Central memory CD4-positive, alpha-beta T cell (primary cell): Measurements from ENCODE around the gene HSD3B2.
"Not testable (repeated sequence)": the region's sequence is repeated elsewhere in the genome, so short reads cannot be mapped to it uniquely, and the experiment has no call there.

ENCODE experiments used
- DNase-seq: peaks from one replicate; pipeline ENCODE4 v3.0.0; 2022
- total RNA-seq, 3 experiments: gene quantifications; one replicate each; lab custom pipeline; 2026; lab: John Stamatoyannopoulos, UW

The HSD3B2 gene
- 0 reads per million in 3 experiments for total RNA-seq

GRCh38 chr1:119414950-119415349 lies at the start of gene HSD3B2:
HSD3B2 (plus strand) TSS chr1:119415150; CDS start chr1:119415420, 270 bp downstream.
- DNase-seq, result no peak

- DNase-seq, result no peak
Observed at GRCh38 chr1:119366424-119366823, 48.5 kb upstream of the HSD3B2 start.

- DNase-seq, result no peak
Observed at GRCh38 chr1:119367432-119368124, 47.4 kb upstream of the HSD3B2 start.

GRCh38 chr1:119368554-119368953 lies 46.4 kb upstream of the HSD3B2 start, which contains the start of gene HAO2:
HAO2 (plus strand) TSS chr1:119368785; CDS start chr1:119381086, 12,301 bp downstream.
- no peak for DNase-seq

- DNase-seq, result no peak
Observed at GRCh38 chr1:119370748-119371147, 44.2 kb upstream of the HSD3B2 start.

- no peak for DNase-seq
Observed at GRCh38 chr1:119371815-119372214, 43.1 kb upstream of the HSD3B2 start.

GRCh38 chr1:119372503-119373086 lies 42.4 kb upstream of the HSD3B2 start:
- no peak for DNase-seq

GRCh38 chr1:119373465-119373864 lies 41.5 kb upstream of the HSD3B2 start:
- DNase-seq, result no peak

- no peak for DNase-seq
Observed at GRCh38 chr1:119374208-119374874, 40.6 kb upstream of the HSD3B2 start.

- no peak for DNase-seq
Observed at GRCh38 chr1:119375366-119375765, 39.6 kb upstream of the HSD3B2 start.

- DNase-seq, result no peak
Observed at GRCh38 chr1:119376594-119376993, 38.4 kb upstream of the HSD3B2 start.

GRCh38 chr1:119377594-119377993 lies 37.4 kb upstream of the HSD3B2 start:
- not testable (repeated sequence) for DNase-seq

- no peak for DNase-seq
Observed at GRCh38 chr1:119379117-119379516, 35.8 kb upstream of the HSD3B2 start.

- no peak for DNase-seq
Observed at GRCh38 chr1:119380304-119380703, 34.6 kb upstream of the HSD3B2 start.

GRCh38 chr1:119380983-119381662 lies 33.8 kb upstream of the HSD3B2 start:
- DNase-seq, result no peak

GRCh38 chr1:119384591-119384990 lies 30.4 kb upstream of the HSD3B2 start:
- DNase-seq, result no peak

- DNase-seq, result no peak
Observed at GRCh38 chr1:119385650-119386049, 29.3 kb upstream of the HSD3B2 start.

- DNase-seq, result no peak
Observed at GRCh38 chr1:119387858-119388257, 27.1 kb upstream of the HSD3B2 start.

GRCh38 chr1:119388450-119388849 lies 26.5 kb upstream of the HSD3B2 start:
- DNase-seq, result no peak

- no peak for DNase-seq
Observed at GRCh38 chr1:119390526-119390925, 24.4 kb upstream of the HSD3B2 start.

GRCh38 chr1:119391749-119392148 lies 23.2 kb upstream of the HSD3B2 start:
- DNase-seq, result no peak

- DNase-seq, result no peak
Observed at GRCh38 chr1:119394085-119394484, 20.9 kb upstream of the HSD3B2 start.

GRCh38 chr1:119396982-119397381 lies 18.0 kb upstream of the HSD3B2 start:
- no peak for DNase-seq
